ENCODE data around the gene UROS. TPM values are rescaled to one million over a fixed set of nuclear protein-coding genes. Genes with fewer than 3 reads are reported as not detected.

UROS gene
- total and polyA plus RNA-seq, 2 donors (not counting 3 experiments of a cell fraction or from before 2014, with no cell fraction given), result 38.4 to 42.0 TPM

- no peaks in the 10 kb centered on the region for H3K79me2 ChIP-seq (ENCODE audit: control insufficient read depth, insufficient read depth, low read length)
- CTCF ChIA-PET, result no interaction called here
Observed at GRCh38 chr10:125850766-125851731, 28.0 kb upstream of the UROS start.

More at GRCh38 chr10:125850766-125851731, 28.0 kb upstream of the UROS start:
- peaks cover 2% of the 10 kb centered on the region for H3K4me1 ChIP-seq (ENCODE audit: control insufficient read depth, extremely low read depth, insufficient read depth, low read length)
- peaks cover 4% of the 10 kb centered on the region in 2 experiments for H3K36me3 ChIP-seq (ENCODE audit: control insufficient read depth in 2 of 2, extremely low read depth in 1 of 2, insufficient read depth in 2 of 2, low read length in 2 of 2)
- no peak overlapping the region for H3K4me2 ChIP-seq (ENCODE audit: insufficient read depth, low read length)
- TF ChIP-seq GATA2 (IDR thresholded peaks at IDR 0.05; ENCODE audit: insufficient read depth, insufficient read length, low read depth, low read length) (no peak), CTCF (IDR thresholded peaks at IDR 0.05; ENCODE audit: extremely low read depth in 1 of 2, insufficient read depth in 1 of 2, low read depth in 1 of 2, low read length in 2 of 2) (no peak), MYC (IDR thresholded peaks at IDR 0.05; ENCODE audit: low read depth, low read length) (no peak), JUN (IDR thresholded peaks at IDR 0.05; ENCODE audit: borderline replicate concordance, insufficient read depth, insufficient read length, low read depth) (no peak), EZH2 (IDR thresholded peaks at IDR 0.05; ENCODE audit: borderline replicate concordance, low read depth, low read length, severe bottlenecking) (no peak), POLR2A (IDR thresholded peaks at IDR 0.05; ENCODE audit: low read depth, low read length) (no peak), MAX (IDR thresholded peaks at IDR 0.05; ENCODE audit: insufficient read depth, insufficient read length) (no peak), POLR2AphosphoS5 (IDR thresholded peaks at IDR 0.05; ENCODE audit: insufficient read depth, low read depth, low read length) (no peak), FOS (IDR thresholded peaks at IDR 0.05; ENCODE audit: borderline replicate concordance, insufficient read depth, low read length) (no peak)
- no peak overlapping the region for H3K4me3 ChIP-seq (replicated peaks in 1 of 3; ENCODE audit: insufficient read depth in 1 of 3, low read depth in 1 of 3, low read length in 3 of 3)
- no peak for DNase-seq (ENCODE audit: low read depth, low spot score)
- no peaks in the 10 kb centered on the region for H3K27me3 ChIP-seq (ENCODE audit: control insufficient read depth in 2 of 2, insufficient read depth in 2 of 2, low read length in 2 of 2)
- dilution Hi-C loops (cut with MboI; ENCODE audit: extremely low pct_ligation_motif_present, low sequenced_read_pairs), result no loop called here
- BruUV-seq (replicated peaks), result no TSS peak
- POLR2A ChIA-PET, result interaction anchor here (0.7 kb wide), 1 partner anchor 13 kb away, joined by 4 read pairs; no protein-coding TSS in a partner anchor
- H3K9me3 ChIP-seq (replicated peaks; ENCODE audit: control insufficient read depth, insufficient read depth, low read length), result no peaks in the 10 kb centered on the region
- no peak for FAIRE-seq
- no peak overlapping the region for H2AFZ ChIP-seq (ENCODE audit: low read depth, low read length)
- intact Hi-C loops (cut with micrococcal nuclease), result no loop called here
- no peak overlapping the region for H3K9ac ChIP-seq (replicated peaks; ENCODE audit: extremely low read depth, insufficient read depth, low read length)
- no peak overlapping the region for H3K27ac ChIP-seq (ENCODE audit: insufficient read depth, low read depth, low read length)
- H4K20me1 ChIP-seq (replicated peaks; ENCODE audit: control insufficient read depth, extremely low read depth, insufficient read depth, low read length), result no peaks in the 10 kb centered on the region
- no peaks in the 10 kb centered on the region for H3K9me1 ChIP-seq (replicated peaks; ENCODE audit: control insufficient read depth, extremely low read depth, insufficient read depth, low read length)

All from endothelial cell of umbilical vein (primary cell).